Mesodermal cell (in vitro differentiated cells): ENCODE results near the gene GALNT9.

Experiments
- H3K27ac ChIP-seq: 2 replicates; pipeline ENCODE4 v1.7.0; 2013; ENCODE audit warnings: mild to moderate bottlenecking, low read depth, low read length, moderate library complexity; ENCODE audit not compliant: severe bottlenecking
- H3K36me3 ChIP-seq: 2 replicates; pipeline ENCODE4 v1.7.1; 2013; ENCODE audit warnings: mild to moderate bottlenecking, low read length, moderate library complexity; ENCODE audit not compliant: control insufficient read depth, insufficient read depth
- H3K4me1 ChIP-seq: one replicate; pipeline ENCODE4 v1.7.1; 2013; ENCODE audit warnings: mild to moderate bottlenecking, low read length; ENCODE audit not compliant: insufficient read depth, control insufficient read depth, poor library complexity, severe bottlenecking
- H3K4me3 ChIP-seq: 2 replicates; pipeline ENCODE4 v1.7.0; 2013; ENCODE audit warnings: low read length, control low read depth, mild to moderate bottlenecking; ENCODE audit not compliant: insufficient read depth, poor library complexity, severe bottlenecking; ENCODE audit errors: extremely low read depth
- H3K9me3 ChIP-seq: 2 replicates; pipeline ENCODE4 v1.7.1; 2013; ENCODE audit warnings: mild to moderate bottlenecking, low read length, moderate library complexity; ENCODE audit not compliant: control insufficient read depth
- WGBS, 2 experiments: methylation state at CpG; one replicate each; pipeline ENCODE4 v1.1.5; 2013; ENCODE audit warnings: missing lambda C conversion rate in 2 of 2; ENCODE audit not compliant: insufficient coverage in 2 of 2; 5-methylcytosine and 5-hydroxymethylcytosine counted together

The GALNT9 gene

DNA sequence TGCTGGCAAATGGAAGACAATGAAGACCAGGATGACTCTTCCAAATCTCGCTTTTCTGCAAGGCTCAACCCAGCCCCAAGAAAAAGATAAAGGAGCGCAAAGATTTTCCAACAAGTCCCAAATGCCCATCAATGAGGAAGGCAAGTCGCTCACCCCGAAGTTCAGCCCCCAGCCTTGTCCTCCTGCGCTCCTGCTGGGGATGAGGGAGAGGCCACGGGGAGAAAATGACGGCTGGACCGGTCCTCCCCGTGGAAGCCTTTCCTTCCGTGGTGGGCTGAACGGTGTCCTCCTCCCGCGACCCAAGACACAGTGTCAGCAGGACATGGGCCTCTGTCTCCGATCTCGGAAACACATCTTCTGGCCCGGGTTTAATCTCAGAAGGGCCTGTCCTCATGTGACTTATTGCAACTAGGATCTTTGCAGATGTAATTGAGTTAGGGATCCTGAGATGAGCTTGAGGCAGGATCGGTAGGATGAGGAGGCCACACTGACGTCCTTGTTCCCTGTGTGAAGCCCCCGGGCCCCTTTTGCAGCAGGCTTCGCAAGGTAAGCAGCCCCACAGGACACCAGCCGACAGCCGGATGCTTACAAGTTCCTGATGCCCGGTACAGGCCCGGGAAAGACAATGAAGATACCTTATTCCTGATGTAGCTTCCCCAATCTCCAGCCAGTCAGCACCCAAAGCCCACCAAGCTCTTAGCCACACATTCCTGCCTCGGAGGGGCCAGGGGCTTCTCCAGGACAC lies 64.2 kb downstream of the GALNT9 start:
- WGBS, 2 experiments = 87 to 89% methylated on average over 23 of the region's 25 CpGs
- Histone ChIP-seq H3K4me1 (no peaks in the 10 kb centered on the region), H3K27ac (no peak overlapping the region), H3K9me3 (peaks cover 26% of the 10 kb centered on the region), H3K4me3 (no peak overlapping the region), H3K36me3 (no peaks in the 10 kb centered on the region)

DNA sequence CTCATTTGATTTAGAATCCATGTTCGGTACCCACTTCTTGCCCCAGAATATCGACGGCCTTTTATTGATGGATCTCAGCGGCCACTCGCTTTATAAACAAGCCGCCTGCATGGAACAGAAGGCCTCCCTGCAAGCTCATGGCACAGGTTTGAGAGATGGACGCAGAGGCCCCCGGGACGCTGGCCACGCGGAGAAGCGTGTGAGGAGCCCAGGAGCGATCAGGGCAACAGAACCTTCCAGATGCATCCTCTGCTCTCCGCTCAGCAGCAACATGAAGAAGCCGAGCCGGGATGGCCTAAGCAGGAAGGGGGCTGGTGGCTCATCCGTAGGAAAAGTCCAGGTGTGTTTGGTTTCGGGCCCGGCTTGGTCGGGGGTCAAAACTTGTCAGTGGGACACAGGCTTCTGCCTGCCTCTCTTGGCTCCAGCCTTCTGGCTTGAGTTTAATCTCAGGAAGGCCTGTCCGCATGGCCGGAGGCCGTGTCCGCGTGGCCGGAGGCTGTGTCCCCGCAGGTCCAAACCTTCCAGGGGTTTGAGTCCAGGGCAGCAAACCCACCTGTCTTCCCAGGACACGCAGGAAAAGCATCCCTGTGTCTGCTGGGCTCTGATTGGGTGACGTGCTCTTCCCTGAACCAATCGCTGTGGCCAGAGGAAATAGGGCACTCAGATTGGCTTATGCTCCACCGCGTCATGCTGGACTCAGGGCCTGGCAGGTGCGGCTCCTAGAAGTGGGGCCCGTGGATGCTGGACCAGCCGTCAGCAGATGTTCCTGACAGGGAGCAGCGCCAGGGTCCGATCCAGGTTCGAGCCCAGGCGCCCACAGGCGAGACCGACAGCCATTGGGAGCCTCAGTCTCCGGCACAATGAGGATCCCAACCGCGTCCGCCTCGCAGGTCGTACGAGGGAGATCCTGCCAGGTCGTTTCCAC lies 65.0 kb downstream of the GALNT9 start:
- H3K4me1 ChIP-seq = no peaks in the 10 kb centered on the region
- peaks cover 27% of the 10 kb centered on the region for H3K9me3 ChIP-seq
- 87% methylated on average over 49 of the region's 49 CpGs for WGBS, 2 experiments
- no peaks in the 10 kb centered on the region for H3K36me3 ChIP-seq
- no peak overlapping the region for H3K4me3 ChIP-seq
- H3K27ac ChIP-seq = no peak overlapping the region

DNA sequence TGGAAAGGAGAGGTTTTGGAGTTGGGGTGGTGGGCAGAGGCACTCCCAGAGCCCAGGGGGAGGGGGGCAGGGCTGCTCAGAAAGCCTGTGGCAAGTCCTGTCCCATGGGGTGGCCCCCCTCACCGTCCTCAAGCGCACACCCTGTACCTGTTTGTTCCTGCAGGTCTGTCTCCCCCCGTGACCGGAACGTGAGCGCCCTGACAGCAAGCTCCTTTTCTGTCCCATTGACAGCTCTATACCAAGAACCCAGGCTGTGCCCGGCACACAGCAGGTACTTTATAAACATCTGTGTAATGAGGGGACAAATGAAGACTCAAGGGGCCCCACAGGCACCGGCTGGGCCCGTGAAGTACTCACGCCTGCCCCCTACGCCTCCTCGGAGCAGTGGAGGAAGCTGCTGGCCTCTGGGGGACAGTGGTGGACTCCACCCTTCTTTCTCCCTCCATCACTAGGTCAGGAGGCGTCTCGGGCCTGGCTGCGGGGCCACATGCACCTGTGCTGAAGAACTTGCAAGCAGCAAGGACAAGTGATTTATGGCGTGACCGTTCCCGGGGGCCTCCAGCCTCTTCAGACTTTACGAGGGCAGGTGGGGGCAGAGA lies 65.8 kb downstream of the GALNT9 start:
- Histone ChIP-seq H3K9me3 (peaks cover 31% of the 10 kb centered on the region), H3K36me3 (no peaks in the 10 kb centered on the region), H3K4me3 (no peak overlapping the region), H3K27ac (no peak overlapping the region), H3K4me1 (no peaks in the 10 kb centered on the region)
- WGBS, 2 experiments = 79 to 85% methylated on average over 7 to 19 of the region's 19 CpGs

DNA sequence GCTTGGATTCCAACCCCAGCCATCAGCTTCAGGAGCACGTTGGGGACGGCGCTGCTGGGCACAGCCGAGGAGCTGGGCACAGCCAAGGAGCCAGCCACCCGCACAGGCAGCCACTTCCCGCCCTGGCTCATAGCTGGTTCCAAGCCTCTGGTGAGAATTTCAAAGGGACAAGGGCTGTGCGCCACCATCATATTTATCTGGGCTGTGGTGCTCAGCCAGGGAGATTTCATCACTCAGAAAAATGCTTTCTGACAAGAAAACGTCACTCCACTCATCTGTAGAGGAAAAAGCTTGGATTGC lies 66.4 kb downstream of the GALNT9 start:
- H3K27ac ChIP-seq = no peak overlapping the region
- no peak overlapping the region for H3K4me3 ChIP-seq
- peaks cover 31% of the 10 kb centered on the region for H3K9me3 ChIP-seq
- H3K36me3 ChIP-seq = no peaks in the 10 kb centered on the region
- 79 to 89% methylated on average over 7 to 8 of the region's 8 CpGs for WGBS, 2 experiments
- H3K4me1 ChIP-seq = no peaks in the 10 kb centered on the region

DNA sequence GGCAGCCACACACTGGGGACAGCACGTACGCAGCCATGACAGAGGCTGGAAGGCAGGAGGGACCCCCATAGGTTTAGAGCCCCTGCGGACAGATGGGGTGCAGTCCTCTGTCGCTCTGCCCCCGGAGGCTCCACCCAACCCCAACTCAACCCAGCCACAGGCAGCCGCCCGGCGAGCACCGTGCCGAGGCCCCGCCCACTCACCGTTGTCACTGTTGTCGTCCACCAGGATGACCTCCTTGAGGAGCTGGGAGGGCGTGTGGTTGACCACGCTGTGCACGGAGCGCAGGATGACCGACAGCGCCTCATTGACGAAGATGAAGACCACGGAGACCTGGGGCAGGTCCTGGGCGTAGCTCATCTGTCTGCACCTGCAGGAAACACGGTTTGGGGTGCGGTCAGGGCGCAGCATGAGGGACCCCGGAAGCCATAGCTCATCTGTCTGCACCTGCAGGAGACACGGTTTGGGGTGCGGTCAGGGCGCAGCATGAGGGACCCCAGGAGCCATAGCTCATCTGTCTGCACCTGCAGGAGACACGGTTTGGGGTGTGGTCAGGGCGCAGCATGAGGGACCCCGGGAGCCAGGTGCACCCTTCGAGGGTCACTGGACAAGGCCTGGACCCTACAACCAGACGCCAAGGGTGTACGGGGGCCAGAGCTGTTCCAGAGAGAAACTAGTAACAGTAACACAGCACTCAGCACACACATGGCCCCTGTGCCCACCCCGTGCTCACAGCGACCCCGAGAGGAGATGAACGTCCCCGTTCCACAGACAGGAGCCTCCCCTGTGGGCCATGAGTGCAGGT lies 66.9 kb downstream of the GALNT9 start:
- no peaks in the 10 kb centered on the region for H3K4me1 ChIP-seq
- H3K9me3 ChIP-seq = peaks cover 25% of the 10 kb centered on the region
- WGBS, 2 experiments = 84 to 88% methylated on average over 31 to 39 of the region's 40 CpGs
- no peak overlapping the region for H3K4me3 ChIP-seq
- no peaks in the 10 kb centered on the region for H3K36me3 ChIP-seq
- no peak overlapping the region for H3K27ac ChIP-seq

DNA sequence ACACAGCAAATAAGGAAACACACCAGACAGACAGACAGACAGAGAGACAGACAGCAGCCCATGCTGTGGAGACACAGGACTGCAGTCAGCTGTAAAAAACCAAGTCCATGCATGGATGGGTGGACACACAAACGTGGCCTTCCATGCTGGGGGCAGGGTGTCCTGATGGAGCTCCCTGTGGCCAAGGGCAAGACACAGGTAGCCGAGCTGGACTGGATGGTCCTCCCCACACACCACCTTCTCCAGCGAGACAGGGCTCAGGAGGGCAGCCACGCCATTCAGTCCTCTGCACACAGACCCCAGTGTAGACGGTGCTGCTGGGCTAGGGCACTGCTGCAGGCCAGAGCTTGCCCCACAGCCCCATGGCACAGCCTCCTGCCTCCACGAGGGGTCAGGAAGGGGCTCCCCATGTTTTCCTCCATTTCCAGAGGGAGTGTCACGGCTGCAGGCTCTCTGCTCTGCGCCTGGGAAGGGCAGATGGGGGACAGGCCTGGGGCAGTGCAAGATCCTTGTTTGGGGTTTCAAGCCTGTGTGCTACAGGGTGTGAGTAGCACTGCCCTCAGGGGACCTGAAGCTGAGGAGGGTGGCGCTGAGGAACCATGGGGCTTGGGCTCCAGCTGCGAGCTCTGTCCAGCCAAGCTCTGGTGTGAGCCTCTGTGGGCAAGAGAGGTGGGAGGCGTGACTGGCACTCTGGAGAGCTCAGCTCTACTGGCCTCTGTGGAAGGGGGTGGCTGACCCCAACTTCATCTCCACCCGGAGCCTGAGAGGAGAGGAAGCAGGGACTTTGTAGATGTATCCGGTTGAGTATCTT lies 67.9 kb downstream of the GALNT9 start:
- Histone ChIP-seq H3K4me1 (no peaks in the 10 kb centered on the region), H3K36me3 (no peaks in the 10 kb centered on the region), H3K27ac (no peak overlapping the region), H3K9me3 (peaks cover 22% of the 10 kb centered on the region), H3K4me3 (no peak overlapping the region)
- WGBS, 2 experiments = 57 to 77% methylated on average over 8 to 10 of the region's 13 CpGs

DNA sequence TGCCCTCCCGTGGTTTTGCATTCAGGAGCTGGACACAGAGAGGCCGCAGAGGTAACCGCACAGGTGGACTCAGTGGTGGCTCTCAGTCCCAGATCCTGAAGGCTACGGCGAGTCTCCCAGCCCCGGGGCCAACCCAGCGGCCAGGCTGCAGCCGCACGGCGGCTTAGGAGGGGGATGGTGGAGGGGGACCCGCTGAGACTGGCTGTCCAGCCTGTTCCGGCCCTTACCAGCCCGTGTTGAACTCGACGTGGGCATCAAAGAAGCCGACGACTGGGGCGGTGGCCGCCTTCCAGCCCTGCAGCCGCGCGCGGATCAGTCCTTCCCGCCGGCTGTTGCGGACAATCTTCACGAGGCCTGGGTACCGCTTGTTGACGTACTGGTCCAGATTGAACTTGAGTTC lies 68.7 kb downstream of the GALNT9 start:
- H3K27ac ChIP-seq = no peak overlapping the region
- no peaks in the 10 kb centered on the region for H3K4me1 ChIP-seq
- H3K36me3 ChIP-seq = no peaks in the 10 kb centered on the region
- 90 to 91% methylated on average over 28 to 29 of the region's 29 CpGs for WGBS, 2 experiments
- no peak overlapping the region for H3K4me3 ChIP-seq
- peaks cover 22% of the 10 kb centered on the region for H3K9me3 ChIP-seq

DNA sequence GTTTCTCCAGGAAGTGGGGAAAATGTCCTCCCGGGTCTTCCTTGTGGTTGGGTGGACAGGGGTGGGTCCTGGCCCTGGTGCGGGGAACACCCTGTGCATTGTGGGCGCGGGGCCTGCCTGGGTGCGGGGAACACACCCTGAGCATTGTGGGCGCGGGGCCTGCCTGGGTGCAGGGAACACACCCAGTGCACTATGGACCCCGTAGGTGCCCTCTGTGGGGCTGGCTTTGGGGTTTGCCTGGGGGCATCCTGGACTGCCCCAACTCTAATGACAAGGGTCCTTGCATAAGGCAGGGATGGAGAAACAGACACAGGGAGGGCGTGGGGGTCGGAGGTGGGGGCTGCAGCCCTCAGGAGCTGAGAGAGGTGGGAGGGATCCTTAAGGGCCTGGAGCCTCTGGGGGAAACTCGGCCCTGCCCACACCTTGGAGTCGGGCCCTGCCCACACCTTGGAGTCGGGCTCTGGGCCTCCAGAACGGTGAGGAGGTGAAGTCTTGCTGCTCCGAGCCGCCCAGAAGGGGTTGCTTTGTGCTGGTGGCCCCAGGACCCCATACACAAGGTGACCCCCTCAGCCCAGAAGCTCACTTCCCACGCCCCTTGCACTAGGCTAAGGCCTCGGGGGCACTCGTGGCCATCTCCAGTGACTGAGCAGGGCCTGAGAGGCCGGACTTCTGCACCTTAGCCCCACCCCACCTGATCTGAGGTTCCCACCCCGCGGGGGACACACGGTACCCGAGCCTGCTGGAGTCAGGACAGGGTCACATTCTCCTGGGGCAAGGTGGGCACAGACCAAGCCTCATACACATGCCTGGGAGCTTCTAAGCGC lies 69.3 kb downstream of the GALNT9 start:
- Histone ChIP-seq H3K4me3 (no peak overlapping the region), H3K9me3 (peaks cover 22% of the 10 kb centered on the region), H3K36me3 (no peaks in the 10 kb centered on the region), H3K4me1 (no peaks in the 10 kb centered on the region), H3K27ac (no peak overlapping the region)
- WGBS, 2 experiments = 75 to 80% methylated on average over 20 to 23 of the region's 25 CpGs

DNA sequence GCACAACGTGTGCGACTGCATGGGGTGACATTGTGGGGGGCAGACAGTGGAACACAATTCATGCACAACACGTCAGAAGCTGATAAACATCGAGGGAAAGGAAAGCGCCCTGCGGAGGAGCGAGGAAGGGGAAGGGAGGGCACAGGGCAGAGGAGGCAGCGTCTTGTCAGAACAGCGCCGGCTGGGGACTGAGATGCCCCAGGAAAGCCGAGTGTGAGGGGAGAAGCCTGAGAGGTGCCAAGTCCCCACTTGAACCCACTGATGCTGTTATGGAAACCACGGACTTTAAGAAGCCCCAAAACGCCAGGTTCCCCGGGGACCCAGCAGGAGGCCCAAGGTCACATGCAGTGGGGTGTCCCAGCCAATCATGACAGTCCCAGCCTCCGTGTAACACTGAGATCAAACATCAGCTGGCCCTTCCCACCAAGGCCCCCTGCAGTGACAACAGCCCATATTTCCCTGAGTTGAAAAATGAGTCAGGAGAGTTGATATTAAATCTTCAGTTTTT lies 70.0 kb downstream of the GALNT9 start:
- 62 to 83% methylated on average over 14 to 15 of the region's 15 CpGs for WGBS, 2 experiments
- Histone ChIP-seq H3K27ac (no peak overlapping the region), H3K36me3 (no peaks in the 10 kb centered on the region), H3K4me3 (no peak overlapping the region), H3K9me3 (peaks cover 27% of the 10 kb centered on the region), H3K4me1 (no peaks in the 10 kb centered on the region)
